HepG2 (cell line): Measurements from ENCODE around the gene NGEF. TPM values are rescaled to one million over a fixed set of nuclear protein-coding genes. Genes with fewer than 3 reads are reported as not detected.

Source experiments
- E2F5 ChIP-seq: sonication (generic); formaldehyde crosslinking; conservative IDR thresholded peaks from 2 replicates; pipeline ENCODE4 v1.4.0; 2020; ENCODE audit warnings: missing genetic modification reagents
- ELF4 ChIP-seq: sonication (generic); formaldehyde crosslinking; IDR thresholded peaks from 2 replicates; pipeline ENCODE4 v1.5.0; 2020; ENCODE audit warnings: missing genetic modification reagents, mild to moderate bottlenecking, moderate library complexity, borderline replicate concordance
- ETS1 ChIP-seq: sonication (generic); formaldehyde crosslinking; IDR thresholded peaks from 2 replicates; pipeline ENCODE4 v1.4.0; 2020; ENCODE audit warnings: missing genetic modification reagents
- HBP1 ChIP-seq: IDR thresholded peaks from 2 replicates; pipeline ENCODE4 v1.6.1; 2016; ENCODE audit warnings: low read depth, control low read depth
- HCFC1 ChIP-seq: fragments of 150-350 bp; IDR thresholded peaks from 2 replicates; pipeline ENCODE4 v1.6.1; 2014; ENCODE audit warnings: low read depth, low read length
- JUND ChIP-seq: sonication (generic); formaldehyde crosslinking; IDR thresholded peaks from 2 replicates; pipeline ENCODE4 v1.8.0; 2022; ENCODE audit warnings: mild to moderate bottlenecking, missing genetic modification reagents
- MED1 ChIP-seq: sonication (generic); formaldehyde crosslinking; IDR thresholded peaks from 2 replicates; pipeline ENCODE4 v1.4.0; 2020; ENCODE audit warnings: missing genetic modification reagents
- NAIF1 ChIP-seq: sonication (generic); formaldehyde crosslinking; IDR thresholded peaks from 2 replicates; pipeline ENCODE4 v1.5.0; 2020; ENCODE audit warnings: mild to moderate bottlenecking, missing genetic modification reagents, borderline replicate concordance
- PATZ1 ChIP-seq: sonication (generic); formaldehyde crosslinking; IDR thresholded peaks from 2 replicates; pipeline ENCODE4 v1.4.0; 2020; ENCODE audit warnings: missing genetic modification reagents
- SOX6 ChIP-seq, 2 experiments: fragments of 450-650 bp in 1 of 2; sonication (generic) in 1 of 2; formaldehyde crosslinking in 1 of 2; IDR thresholded peaks; 2 replicates each; pipeline versions ENCODE4 v1.4.0 to v1.6.1; 2017 to 2020; ENCODE audit warnings: antibody characterized with exemption in 1 of 2, mild to moderate bottlenecking in 1 of 2, missing genetic modification reagents in 1 of 2
- TFE3 ChIP-seq: IDR thresholded peaks from 2 replicates; pipeline ENCODE4 v1.6.1; 2016
- ZC3H13 ChIP-seq: sonication (generic); formaldehyde crosslinking; IDR thresholded peaks from 2 replicates; pipeline ENCODE4 v1.8.1; 2023; ENCODE audit warnings: mild to moderate bottlenecking, missing genetic modification reagents, moderate library complexity
- ZFP62 ChIP-seq: sonication (generic); formaldehyde crosslinking; IDR thresholded peaks from 2 replicates; pipeline ENCODE4 v1.4.0; 2020; ENCODE audit warnings: missing genetic modification reagents
- ZNF124 ChIP-seq: sonication (generic); formaldehyde crosslinking; IDR thresholded peaks from 2 replicates; pipeline ENCODE4 v1.4.0; 2020; ENCODE audit warnings: missing genetic modification reagents
- ZNF160 ChIP-seq: sonication (generic); formaldehyde crosslinking; IDR thresholded peaks from 2 replicates; pipeline ENCODE4 v1.8.0; 2022; ENCODE audit warnings: mild to moderate bottlenecking, inconsistent platforms, missing genetic modification reagents
- ZNF205 ChIP-seq: IDR thresholded peaks from 2 replicates; pipeline ENCODE4 v1.6.1; 2018; ENCODE audit warnings: missing biosample characterization, missing genetic modification reagents
- ZNF274 ChIP-seq: sonication (generic); formaldehyde crosslinking; IDR thresholded peaks from 2 replicates; pipeline ENCODE4 v1.5.1; 2020; ENCODE audit warnings: mild to moderate bottlenecking, missing genetic modification reagents
- ZNF660 ChIP-seq: sonication (generic); formaldehyde crosslinking; IDR thresholded peaks from 2 replicates; pipeline ENCODE4 v1.5.1; 2020; ENCODE audit warnings: mild to moderate bottlenecking, low read depth, missing genetic modification reagents, borderline replicate concordance
- ZSCAN22 ChIP-seq: sonication (generic); formaldehyde crosslinking; IDR thresholded peaks from 2 replicates; pipeline ENCODE4 v1.4.0; 2020; ENCODE audit warnings: mild to moderate bottlenecking, missing genetic modification reagents
- ZUFSP ChIP-seq: sonication (generic); formaldehyde crosslinking; IDR thresholded peaks from 2 replicates; pipeline ENCODE4 v1.9.0; 2021; ENCODE audit warnings: missing genetic modification reagents, mild to moderate bottlenecking, borderline replicate concordance
- polyA plus RNA-seq, 8 experiments: library from polyadenylated mRNA; depleted of rRNA in 3 of 8; stranded (reverse) in 7 of 8; unstranded in 1 of 8; fragments of >200 nt; fragmentation: Illumina TruSeq in 4 of 8; extraction: Trizol in 4 of 8; gene quantifications; 2 replicates each; pipeline versions ENCODE4 v1.2.1 to v1.2.3, GENCODE V29; 2011 to 2016; ENCODE audit warnings: low read depth in 4 of 8, missing spikeins in 1 of 8, mixed read lengths in 1 of 8; ENCODE audit not compliant: insufficient read depth in 1 of 8
- total RNA-seq, 5 experiments: library from RNA; depleted of rRNA; stranded (reverse); fragments of >200 nt; fragmentation: Illumina TruSeq; extraction: Trizol; gene quantifications; 2 replicates each; pipeline ENCODE4 v1.2.3, GENCODE V29; 2016; ENCODE audit warnings: low read depth in 1 of 5

Gene NGEF
- total and polyA plus RNA-seq, 2 of the 13 experiments (the other 11 are each of a cell fraction or from before 2014, with no cell fraction given): 14.4 to 36.9 TPM

GRCh38 chr2:232871835-232872736 lies 141.0 kb downstream of the NGEF start (continued):
- TF ChIP-seq ZNF124 (CRISPR knock-in tag): peak; percentile 70; the same call in 1 of the 2 replicates
- no peak for TF ChIP-seq SOX6 (IDR thresholded peaks at IDR 0.05)
- peak; percentile 79 for TF ChIP-seq SOX6 (CRISPR knock-in tag; IDR thresholded peaks at IDR 0.05)
- no peak for TF ChIP-seq JUND
- peak; percentile 52; the same call in 1 of the 2 replicates for TF ChIP-seq HBP1 (CRISPR knock-in tag)
- TF ChIP-seq ELF4 (CRISPR knock-in tag): no peak
- TF ChIP-seq PATZ1 (CRISPR knock-in tag): peak; percentile 96
- no peak for TF ChIP-seq HCFC1
- TF ChIP-seq E2F5 (CRISPR knock-in tag): no peak
- no peak for TF ChIP-seq ZNF660
- TF ChIP-seq ZSCAN22 (CRISPR knock-in tag): peak; percentile 85
- TF ChIP-seq ZC3H13 (CRISPR knock-in tag): 0 out of 2 replicates have a peak, but pooled peaks have one; percentile 31
- TF ChIP-seq NAIF1: no peak
- TF ChIP-seq MED1 (CRISPR knock-in tag): peak; percentile 83
- TF ChIP-seq ZFP62 (CRISPR knock-in tag): no peak
- no peak; the same call in 1 of the 2 replicates for TF ChIP-seq ZNF205 (CRISPR knock-in tag)
- no peak for TF ChIP-seq ETS1
- TF ChIP-seq ZNF274 (CRISPR knock-in tag): peak; percentile 57; the same call in 1 of the 2 replicates
- TF ChIP-seq ZNF160 (CRISPR knock-in tag): no peak
- TF ChIP-seq TFE3 (CRISPR knock-in tag): no peak
- TF ChIP-seq ZUFSP (CRISPR knock-in tag): no peak
